ELF-1 (cell line): ENCODE results near the gene RSPRY1.

ENCODE experiments used
- DNase-seq: peaks from one replicate; pipeline ENCODE4 v3.0.0-alpha.2; 2016; ENCODE audit warnings: low read depth, low spot score

RSPRY1 gene

DNA sequence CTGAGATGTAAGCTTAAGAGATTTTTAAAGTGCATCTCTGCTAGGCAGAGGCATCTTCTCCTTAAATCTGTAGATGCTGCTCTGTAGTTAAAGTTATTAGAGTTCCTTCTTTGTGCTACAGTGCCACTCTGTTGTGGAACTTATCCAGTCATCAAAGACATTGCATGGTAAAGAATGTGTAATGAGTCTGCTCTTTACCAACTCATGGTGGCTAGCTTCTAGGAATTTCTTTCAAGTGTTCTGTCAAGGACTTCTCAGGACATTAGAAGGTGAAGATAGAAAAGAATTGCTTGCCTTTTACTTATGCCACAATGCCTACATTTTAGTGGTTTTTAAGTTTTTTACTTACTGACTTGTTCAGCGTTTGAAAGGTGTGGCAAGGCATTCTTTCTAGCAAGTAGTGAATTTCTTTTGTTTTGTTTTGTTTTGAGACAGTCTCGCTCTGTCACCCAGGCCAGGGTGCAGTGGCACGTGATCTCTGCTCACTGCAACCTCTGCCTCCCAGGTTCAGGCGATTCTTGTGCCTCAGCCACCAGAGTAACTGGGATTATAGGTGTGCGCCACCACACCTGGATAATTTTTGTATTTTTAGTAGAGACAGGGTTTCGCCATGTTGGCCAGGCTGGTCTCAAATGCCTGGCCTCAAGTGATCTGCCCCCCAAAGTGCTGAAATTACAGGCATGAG is 38.7 kb downstream of the RSPRY1 start:
- DNase-seq = no peak

- DNase-seq = no peak
Observed at GRCh38 chr16:57225978-57226377, 39.8 kb downstream of the RSPRY1 start.

DNA sequence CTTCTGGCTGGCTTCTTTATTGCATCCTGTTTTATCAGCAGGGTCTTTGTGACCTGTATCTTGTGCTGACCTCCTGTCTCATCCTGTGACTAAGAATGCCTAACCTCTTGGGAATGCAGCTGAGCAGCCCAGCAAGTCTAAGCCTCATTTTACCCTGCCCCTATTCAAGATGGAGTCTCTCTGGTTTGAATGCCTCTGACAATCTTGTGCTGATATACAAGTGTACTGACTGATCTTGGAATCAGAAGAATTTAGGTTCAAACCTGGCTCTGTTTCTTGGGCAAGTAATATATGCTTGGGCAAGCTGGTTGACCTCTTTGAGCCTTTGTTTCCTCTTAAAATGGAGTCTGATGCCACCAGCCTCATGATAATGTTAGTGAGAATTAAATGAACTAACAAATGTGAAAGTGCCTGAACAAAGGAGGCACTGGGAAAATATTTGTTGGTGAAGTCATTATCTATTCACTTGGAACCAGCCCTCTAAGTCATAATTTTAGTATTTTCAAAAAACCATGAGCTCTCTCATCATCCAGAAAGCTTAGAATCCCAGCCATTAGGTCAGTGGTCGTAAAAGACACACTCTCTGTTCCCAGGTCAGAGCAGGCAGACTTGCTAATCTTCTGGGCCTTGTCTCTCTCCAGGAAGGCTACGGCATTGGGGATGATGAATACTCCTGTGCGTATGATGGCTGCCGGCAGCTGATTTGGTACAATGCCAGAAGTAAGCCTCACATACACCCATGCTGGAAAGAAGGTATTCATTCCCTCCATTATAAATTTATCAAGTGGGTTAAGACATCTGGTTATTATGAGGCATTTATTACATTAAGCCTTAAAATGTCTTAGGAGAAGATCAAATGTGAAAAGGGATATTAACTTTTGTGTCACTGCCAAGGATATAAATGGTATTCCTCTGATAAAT is 40.8 kb downstream of the RSPRY1 start:
- DNase-seq = no peak

GRCh38 chr16:57229079-57229478 is 43.0 kb downstream of the RSPRY1 start:
- DNase-seq = no peak

DNA sequence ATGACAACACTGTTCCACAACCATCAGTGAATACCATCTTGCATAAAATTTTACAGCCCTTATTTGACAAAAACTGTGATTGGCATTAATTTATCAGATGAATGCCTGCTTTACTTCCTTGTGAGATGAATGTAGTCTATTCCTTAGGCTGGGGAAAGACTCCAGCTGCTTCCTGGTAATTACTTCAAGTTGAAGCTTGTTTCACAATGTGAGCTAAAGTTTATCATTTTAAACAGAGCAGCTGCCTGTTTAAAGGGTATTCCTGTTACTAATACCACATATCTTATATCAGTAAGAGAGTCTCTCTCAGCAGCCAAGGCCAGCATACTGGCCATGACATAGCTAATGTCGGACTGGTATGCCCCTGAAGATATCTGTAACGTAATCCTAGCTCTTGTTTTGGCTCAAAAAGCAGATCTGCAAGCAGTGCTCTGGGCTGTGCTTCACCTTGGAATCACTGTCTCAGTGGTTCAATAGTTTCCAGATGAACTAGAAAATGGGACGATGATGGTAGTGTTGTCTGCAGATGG is 45.8 kb downstream of the RSPRY1 start:
- DNase-seq = no peak

DNA sequence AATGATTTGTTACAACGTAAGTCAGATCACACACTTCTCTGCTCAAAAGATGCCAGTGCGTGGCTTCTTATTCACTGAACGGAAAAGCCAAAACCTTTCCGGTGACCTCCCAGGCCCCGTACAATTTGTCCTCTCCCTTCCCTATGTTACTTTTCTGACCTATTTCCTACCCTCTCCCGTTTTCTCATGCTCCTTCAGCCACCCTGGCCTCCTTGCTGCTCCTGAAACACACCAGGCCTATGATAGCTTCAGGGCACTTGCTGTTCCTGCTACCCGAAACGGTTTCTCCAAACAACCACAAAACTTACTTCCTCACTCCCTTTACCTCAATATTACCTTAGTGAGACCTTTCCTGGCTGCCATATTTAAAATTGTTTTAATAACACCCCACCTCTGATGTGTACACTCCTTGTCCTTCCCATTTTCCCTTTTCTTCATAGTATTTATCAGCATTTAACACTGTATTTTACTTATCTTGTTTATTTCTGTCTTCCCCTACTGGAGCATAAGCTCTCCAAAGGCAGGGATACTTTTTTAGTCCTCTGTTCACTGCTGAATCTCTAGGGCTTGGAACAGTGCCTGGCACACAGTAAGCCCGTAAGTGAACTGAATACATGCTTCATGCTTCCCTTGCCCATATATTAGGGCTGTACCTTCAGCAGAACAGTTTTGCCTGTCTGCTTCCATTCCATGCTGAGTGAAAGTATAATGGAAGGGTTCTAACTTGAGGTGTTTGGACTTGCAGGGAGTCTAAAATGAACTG is 48.0 kb downstream of the RSPRY1 start:
- no peak for DNase-seq

GRCh38 chr16:57234707-57235092 is 48.6 kb downstream of the RSPRY1 start:
- no peak for DNase-seq

DNA sequence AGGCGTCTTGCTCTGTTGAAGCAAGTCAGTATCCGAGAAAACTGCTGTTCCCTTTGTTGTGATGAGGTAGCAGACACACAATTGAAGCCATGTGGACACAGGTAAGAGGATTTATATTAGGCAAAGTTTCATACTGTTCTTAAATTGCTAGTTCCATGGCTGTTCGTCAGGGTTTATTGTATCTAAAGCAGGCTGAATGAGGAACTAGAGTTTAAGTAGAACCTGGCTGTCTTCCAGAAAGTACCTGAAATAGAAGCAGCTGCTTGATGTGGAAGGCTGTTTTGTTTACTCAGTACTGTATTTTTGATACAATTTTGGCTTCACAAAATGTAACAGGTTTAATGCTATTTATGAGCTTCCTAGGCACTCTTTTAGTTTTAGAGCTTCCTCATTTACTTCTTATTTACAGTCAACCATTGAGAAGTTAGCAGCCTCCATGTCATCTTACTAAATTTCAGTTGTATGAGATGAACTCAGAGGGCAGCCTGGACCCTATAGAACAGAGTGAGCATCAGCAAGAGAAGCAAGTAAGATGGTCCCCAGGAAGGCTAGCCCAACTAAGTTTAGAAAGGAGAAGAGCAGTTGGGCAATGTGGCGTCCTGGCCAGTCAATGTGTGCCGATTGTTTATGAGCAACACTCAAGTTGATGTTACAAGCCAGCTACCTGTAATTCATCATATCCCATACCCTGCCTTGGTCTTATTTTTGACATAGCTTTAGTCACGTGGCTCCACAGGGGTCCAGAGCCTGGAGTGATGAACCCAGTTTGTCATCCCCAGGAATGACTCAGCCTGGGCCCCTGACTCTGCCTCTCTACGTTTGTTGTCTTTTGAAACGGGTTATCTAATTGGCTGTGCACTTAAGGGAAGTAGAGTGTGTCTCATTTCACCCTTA is 49.2 kb downstream of the RSPRY1 start:
- DNase-seq = peak; percentile 13

- no peak for DNase-seq
Observed at GRCh38 chr16:57236022-57236350, 49.9 kb downstream of the RSPRY1 start.

GRCh38 chr16:57238682-57239081 is 52.6 kb downstream of the RSPRY1 start:
- no peak for DNase-seq

DNA sequence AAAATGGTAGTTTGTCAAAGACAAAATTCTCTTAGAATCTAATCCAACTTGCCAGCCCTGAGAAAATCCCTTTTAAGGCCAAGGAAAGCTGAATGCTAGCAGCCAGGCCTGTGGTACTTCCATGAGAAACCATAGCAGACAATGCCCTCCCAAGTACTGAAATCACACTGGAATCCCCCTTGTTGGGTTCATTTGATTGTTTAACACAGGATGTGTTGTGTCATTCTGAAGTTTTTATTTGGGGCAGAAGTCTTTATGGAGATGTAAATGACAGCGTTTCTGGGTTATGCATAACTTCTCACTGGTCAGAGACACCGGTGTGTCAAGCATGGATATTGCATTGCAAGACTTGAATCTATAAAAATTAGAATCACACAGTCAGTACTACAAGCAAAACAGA is 53.0 kb downstream of the RSPRY1 start:
- DNase-seq = no peak

- no peak for DNase-seq
Observed at GRCh38 chr16:57240851-57241250, 54.7 kb downstream of the RSPRY1 start.

DNA sequence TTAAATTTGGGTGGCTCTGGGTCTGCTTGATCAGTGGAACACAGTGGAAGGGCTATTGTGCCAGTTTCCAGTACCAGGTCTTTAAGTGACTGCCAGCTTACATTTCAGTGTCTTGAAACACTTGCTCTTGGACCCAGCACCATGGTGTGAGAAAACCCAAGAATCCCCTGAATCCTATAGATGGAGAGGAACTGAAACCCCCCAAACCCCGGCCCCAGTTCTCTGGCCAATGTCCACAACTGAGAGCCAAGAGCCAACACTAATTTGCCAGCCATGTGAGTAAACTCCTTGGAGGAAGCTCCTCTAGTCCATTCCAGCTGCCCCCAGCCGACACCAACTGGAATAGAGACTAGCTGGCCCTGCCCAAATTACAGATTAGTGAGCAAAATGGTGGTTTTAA is 56.5 kb downstream of the RSPRY1 start:
- DNase-seq = no peak

GRCh38 chr16:57244463-57244766 is 58.3 kb downstream of the RSPRY1 start:
- no peak for DNase-seq

DNA sequence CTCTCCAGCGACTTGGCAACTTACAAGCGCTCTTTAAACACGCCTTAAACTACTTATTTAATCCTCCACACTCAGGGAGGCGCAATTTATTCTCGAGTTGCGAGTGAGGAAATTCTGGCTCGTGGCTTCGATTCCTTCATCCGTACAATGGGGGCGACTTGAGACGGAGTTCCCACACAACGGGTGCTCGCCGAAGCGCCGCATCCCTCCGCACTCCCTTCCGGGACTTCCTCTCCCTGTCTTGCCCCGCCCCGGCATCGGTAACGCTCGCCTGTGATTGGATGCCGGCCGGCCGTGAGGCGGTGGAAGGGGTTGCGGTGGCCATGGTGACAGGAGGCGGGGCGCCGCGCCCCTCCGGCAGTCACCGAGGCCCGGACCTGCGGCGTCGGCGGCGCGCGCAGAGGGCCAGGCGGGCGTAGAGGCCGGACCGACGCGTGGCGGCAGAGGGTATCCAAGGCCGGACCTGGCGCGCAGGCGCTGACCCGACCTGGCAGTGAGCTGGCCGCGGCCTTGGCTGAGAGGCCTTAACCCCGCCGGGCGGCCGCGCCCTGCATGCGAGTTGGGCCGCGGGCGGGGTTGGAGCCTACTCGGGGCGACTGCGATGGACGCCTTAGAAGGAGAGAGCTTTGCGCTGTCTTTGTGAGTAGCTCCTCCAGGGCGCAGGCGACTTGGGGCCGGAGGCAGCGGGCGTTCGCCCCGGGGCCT is 58.8 kb downstream of the RSPRY1 start, which contains the start of gene ARL2BP:
TSS of gene ARL2BP (plus strand) at position 493 of the 705 bp plus-strand sequence. CDS start at position 602, 109 bp downstream.
- DNase-seq = peak; percentile 99

GRCh38 chr16:57245472-57246113 is 59.5 kb downstream of the RSPRY1 start:
- DNase-seq = no peak

DNA sequence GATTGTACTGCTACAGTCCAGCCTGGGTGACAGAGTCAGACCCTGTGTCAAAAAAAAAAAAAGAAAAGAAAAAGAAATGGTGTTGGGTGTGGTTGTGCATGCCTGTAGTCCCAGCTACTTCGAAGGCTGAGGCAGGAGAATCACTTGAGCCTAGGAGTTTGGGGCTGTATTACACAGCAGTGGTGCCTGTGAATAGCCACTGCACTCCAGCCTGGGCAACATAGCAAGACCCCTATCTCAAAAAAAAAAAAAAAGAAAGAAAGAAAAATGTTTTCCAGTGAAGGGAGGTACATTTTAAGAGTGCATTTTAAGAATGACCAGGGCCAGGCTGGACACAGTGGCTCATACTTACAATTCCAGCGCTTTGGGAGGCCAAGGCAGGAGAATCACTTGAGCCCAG is 65.2 kb downstream of the RSPRY1 start:
- no peak for DNase-seq

DNA sequence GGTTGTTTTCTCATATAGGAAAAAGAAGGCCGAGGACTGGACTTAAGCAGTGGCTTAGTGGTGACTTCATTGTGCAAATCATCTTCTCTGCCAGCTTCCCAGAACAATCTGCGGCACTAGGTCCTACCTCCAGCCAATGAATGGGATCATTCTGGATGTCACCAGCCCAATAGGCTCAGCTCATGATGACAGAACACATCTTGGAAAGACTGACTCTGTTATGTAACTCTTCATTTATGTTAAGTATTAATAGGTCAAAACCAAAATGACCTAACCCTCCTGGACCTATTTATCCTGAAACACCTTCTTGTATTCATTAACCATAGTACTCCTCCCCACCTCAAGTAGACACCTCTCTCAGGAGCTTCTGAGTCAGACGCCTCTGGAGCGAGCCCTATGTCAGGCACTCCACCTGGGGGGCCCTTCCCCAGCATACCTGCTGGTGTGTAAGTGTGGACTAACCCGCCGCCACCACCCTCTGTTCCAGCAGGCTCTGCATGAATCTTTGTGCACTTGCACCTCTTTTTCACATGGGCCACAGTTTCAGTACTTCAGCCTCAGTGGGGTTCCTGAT is 66.1 kb downstream of the RSPRY1 start:
- no peak for DNase-seq

DNA sequence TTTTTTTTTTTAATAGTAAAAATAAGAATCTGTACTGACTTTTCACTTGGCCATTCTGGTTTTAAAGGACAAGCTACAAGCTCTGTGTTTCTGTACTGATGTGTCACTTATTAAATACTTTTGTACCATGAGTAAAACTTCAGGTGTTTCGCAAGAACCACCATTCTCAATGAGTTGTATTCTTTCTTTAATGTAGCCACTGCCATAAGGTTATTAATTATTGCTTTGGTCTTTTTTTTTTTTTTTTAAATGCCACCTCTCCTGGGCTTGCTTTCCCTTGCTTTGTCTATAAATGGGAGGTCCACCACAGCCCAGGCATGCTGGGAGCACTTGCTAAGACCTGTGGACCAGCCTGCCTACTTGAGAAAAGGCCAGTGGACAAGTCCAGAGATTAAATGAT is 67.3 kb downstream of the RSPRY1 start:
- no peak for DNase-seq
